HepG2 (cell line): Measurements from ENCODE around the gene CDH12. TPM values are rescaled to one million over a fixed set of nuclear protein-coding genes. Genes with fewer than 3 reads are reported as not detected.

ENCODE experiments used
- ATAC-seq: fragments of 200-7000 bp; cut with Tn5 transposase; 3 replicates; pipeline ENCODE4 v1.9.1; 2020; ENCODE audit warnings: mild to moderate bottlenecking, moderate library complexity
- BruUV-seq: library from RNA; stranded (reverse); fragments of 400-500 nt; replicated peaks from 2 replicates; lab custom pipeline; 2021; lab: Mats Ljungman, UMichigan
- CTCF ChIA-PET: fragments of 300-600 bp; formaldehyde crosslinking; extraction: SDS; loops from one replicate; lab custom pipeline; 2021; ENCODE audit warnings: low total read pairs, inconsistent platforms, low intra/inter-chr PET ratio; lab: Yijun Ruan, JAX
- POLR2A ChIA-PET: fragments of 350-600 bp; sonication (Branson Sonifier 250); formaldehyde crosslinking; loops from one replicate; lab custom pipeline; 2020; ENCODE audit warnings: antibody characterized with exemption, inconsistent platforms; lab: Yijun Ruan, JAX
- DNase-seq: peaks from one replicate; pipeline ENCODE4 v3.0.0-alpha.2; 2015; ENCODE audit warnings: low spot score
- FAIRE-seq: peaks from 3 replicates; lab custom pipeline; 2011; peaks lifted over from hg19 to GRCh38; lab: Jason Lieb, UNC
- H2AFZ ChIP-seq: one replicate; pipeline ENCODE4 v1.6.1; 2011; ENCODE audit warnings: low read length, inconsistent platforms
- H3K27ac ChIP-seq: fragments of 300-600 bp; 3 replicates; pipeline ENCODE4 v1.8.0; 2011; ENCODE audit warnings: mixed run types, mild to moderate bottlenecking, mixed read lengths, low read length, inconsistent platforms; ENCODE audit not compliant: insufficient read depth; ENCODE audit errors: extremely low read length
- H3K27me3 ChIP-seq, 2 experiments: fragments of 200-600 bp in 1 of 2; 2 replicates in 1 of 2; 3 replicates in 1 of 2; pipeline versions ENCODE4 v1.6.0 to v1.8.0; 2011; ENCODE audit warnings: low read length in 2 of 2, mild to moderate bottlenecking in 2 of 2, moderate library complexity in 2 of 2, inconsistent platforms in 1 of 2; ENCODE audit not compliant: insufficient read depth in 2 of 2, control insufficient read depth in 1 of 2
- H3K36me3 ChIP-seq, 2 experiments: fragments of 200-600 bp in 1 of 2; replicated peaks in 1 of 2; 2 replicates in 1 of 2; 3 replicates in 1 of 2; pipeline versions ENCODE4 v1.5.1 to v1.8.0; 2011; ENCODE audit warnings: low read length in 2 of 2, inconsistent platforms in 1 of 2; ENCODE audit not compliant: insufficient read depth in 2 of 2, control insufficient read depth in 1 of 2
- H3K4me1 ChIP-seq: 2 replicates; pipeline ENCODE4 v1.5.1; 2012; ENCODE audit warnings: low read length, inconsistent platforms; ENCODE audit not compliant: insufficient read depth
- H3K4me2 ChIP-seq: 2 replicates; pipeline ENCODE4 v1.6.0; 2011; ENCODE audit warnings: low read depth, low read length, inconsistent platforms
- H3K4me3 ChIP-seq, 3 experiments: fragments of 200-600 bp in 1 of 3; sonication (generic), shearing (Covaris generic) in 1 of 3; replicated peaks in 1 of 3; 2 replicates each; pipeline ENCODE4 v1.5.1; 2011 to 2016; ENCODE audit warnings: low read length in 3 of 3, inconsistent platforms in 2 of 3, low read depth in 2 of 3, mild to moderate bottlenecking in 2 of 3, control low read depth in 1 of 3, mixed read lengths in 1 of 3; ENCODE audit not compliant: insufficient read depth in 1 of 3
- H3K79me2 ChIP-seq: one replicate; pipeline ENCODE4 v1.6.1; 2011; ENCODE audit warnings: low read length, inconsistent platforms; ENCODE audit not compliant: insufficient read depth
- H3K9ac ChIP-seq: 2 replicates; pipeline ENCODE4 v1.6.0; 2011; ENCODE audit warnings: mild to moderate bottlenecking, low read depth, low read length, inconsistent platforms; ENCODE audit not compliant: insufficient read depth
- H3K9me3 ChIP-seq: 2 replicates; pipeline ENCODE4 v1.5.1; 2012; ENCODE audit warnings: mild to moderate bottlenecking, low read length
- H4K20me1 ChIP-seq: 2 replicates; pipeline ENCODE4 v1.6.0; 2011; ENCODE audit warnings: inconsistent platforms, mild to moderate bottlenecking, low read length, moderate library complexity; ENCODE audit not compliant: insufficient read depth
- CCDC6 ChIP-seq: sonication (generic); formaldehyde crosslinking; IDR thresholded peaks from 2 replicates; pipeline ENCODE4 v1.8.1; 2022; ENCODE audit warnings: mild to moderate bottlenecking, missing genetic modification reagents, moderate library complexity
- NCOR1 ChIP-seq: fragments of 200-600 bp; sonication (generic); IDR thresholded peaks from 2 replicates; pipeline ENCODE4 v1.7.0; 2017; ENCODE audit warnings: antibody characterized with exemption, low read length, borderline replicate concordance
- ZEB1 ChIP-seq: IDR thresholded peaks from 2 replicates; pipeline ENCODE4 v1.6.1; 2012; ENCODE audit warnings: mild to moderate bottlenecking, low read depth, inconsistent platforms; ENCODE audit not compliant: insufficient replicate concordance
- ZNF430 ChIP-seq: sonication (generic); formaldehyde crosslinking; IDR thresholded peaks from 2 replicates; pipeline ENCODE4 v1.9.0; 2021; ENCODE audit warnings: mild to moderate bottlenecking, missing genetic modification reagents
- ZNF530 ChIP-seq: sonication (generic); formaldehyde crosslinking; IDR thresholded peaks from 2 replicates; pipeline ENCODE4 v1.5.0; 2020; ENCODE audit warnings: low read depth, mild to moderate bottlenecking, missing genetic modification reagents
- ZNF550 ChIP-seq: sonication (generic); formaldehyde crosslinking; IDR thresholded peaks from 2 replicates; pipeline ENCODE4 v1.4.0; 2020; ENCODE audit warnings: mild to moderate bottlenecking, missing genetic modification reagents, borderline replicate concordance
- in situ Hi-C: cut with HindIII; loops from 2 replicates; pipeline ENCODE4 v1.10.0; 2017; ENCODE audit warnings: low pct_unique_long_range_greater_than_20kb; ENCODE audit not compliant: extremely low pct_ligation_motif_present
- intact Hi-C: fragments of 100-400 bp; cut with micrococcal nuclease; formaldehyde crosslinking; loops from one replicate; pipeline ENCODE4 v1.10.0; 2022; ENCODE audit not compliant: unreplicated experiment
- polyA plus RNA-seq, 8 experiments: library from polyadenylated mRNA; depleted of rRNA in 3 of 8; stranded (reverse) in 7 of 8; unstranded in 1 of 8; fragments of >200 nt; fragmentation: Illumina TruSeq in 4 of 8; extraction: Trizol in 4 of 8; gene quantifications; 2 replicates each; pipeline versions ENCODE4 v1.2.1 to v1.2.3, GENCODE V29; 2011 to 2016; ENCODE audit warnings: low read depth in 4 of 8, missing spikeins in 1 of 8, mixed read lengths in 1 of 8; ENCODE audit not compliant: insufficient read depth in 1 of 8
- total RNA-seq, 5 experiments: library from RNA; depleted of rRNA; stranded (reverse); fragments of >200 nt; fragmentation: Illumina TruSeq; extraction: Trizol; gene quantifications; 2 replicates each; pipeline ENCODE4 v1.2.3, GENCODE V29; 2016; ENCODE audit warnings: low read depth in 1 of 5
- TF ChIP-seq, protein P1 (sequence below): sonication (generic); formaldehyde crosslinking; IDR thresholded peaks from 2 replicates; pipeline ENCODE4 v1.5.1; 2020; ENCODE audit warnings: missing genetic modification reagents, mild to moderate bottlenecking, borderline replicate concordance

Gene CDH12
- total and polyA plus RNA-seq, 2 of the 13 experiments (the other 11 are each of a cell fraction or from before 2014, with no cell fraction given): not detected

DNA sequence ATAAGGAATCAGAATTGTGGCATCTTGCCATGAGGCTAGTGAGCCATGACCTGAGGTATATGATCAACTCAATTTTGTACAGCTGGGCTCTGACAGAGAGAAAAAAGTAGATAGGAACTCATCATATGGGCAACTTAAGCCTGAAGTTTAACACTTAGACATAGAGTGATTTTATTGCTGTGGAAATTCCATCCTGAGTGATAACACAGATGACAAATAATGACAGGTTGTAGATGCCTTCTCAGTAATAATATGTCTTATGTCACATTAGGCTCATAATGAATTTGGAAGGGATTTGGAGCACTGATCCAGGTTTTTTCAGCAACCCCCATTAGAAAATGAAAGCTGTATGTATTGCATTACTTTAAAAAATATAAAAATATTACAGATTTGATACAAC is 744.6 kb downstream of the CDH12 start:
- ATAC-seq (no peak), FAIRE-seq (no peak), DNase-seq (no peak)
- H3K4me3 ChIP-seq: no peak overlapping the region
- no peaks in the 10 kb centered on the region for H3K9me3 ChIP-seq
- H3K9ac ChIP-seq: no peak overlapping the region
- H2AFZ ChIP-seq: no peak overlapping the region
- H3K4me2 ChIP-seq: no peak overlapping the region
- no peaks in the 10 kb centered on the region for H3K27me3 ChIP-seq
- in situ Hi-C loops: no loop called here
- no peaks in the 10 kb centered on the region for H3K36me3 ChIP-seq
- ChIA-PET POLR2A (no interaction called here), CTCF (no interaction called here)
- TF ChIP-seq NCOR1: no peak
- TF ChIP-seq, protein P1, sequence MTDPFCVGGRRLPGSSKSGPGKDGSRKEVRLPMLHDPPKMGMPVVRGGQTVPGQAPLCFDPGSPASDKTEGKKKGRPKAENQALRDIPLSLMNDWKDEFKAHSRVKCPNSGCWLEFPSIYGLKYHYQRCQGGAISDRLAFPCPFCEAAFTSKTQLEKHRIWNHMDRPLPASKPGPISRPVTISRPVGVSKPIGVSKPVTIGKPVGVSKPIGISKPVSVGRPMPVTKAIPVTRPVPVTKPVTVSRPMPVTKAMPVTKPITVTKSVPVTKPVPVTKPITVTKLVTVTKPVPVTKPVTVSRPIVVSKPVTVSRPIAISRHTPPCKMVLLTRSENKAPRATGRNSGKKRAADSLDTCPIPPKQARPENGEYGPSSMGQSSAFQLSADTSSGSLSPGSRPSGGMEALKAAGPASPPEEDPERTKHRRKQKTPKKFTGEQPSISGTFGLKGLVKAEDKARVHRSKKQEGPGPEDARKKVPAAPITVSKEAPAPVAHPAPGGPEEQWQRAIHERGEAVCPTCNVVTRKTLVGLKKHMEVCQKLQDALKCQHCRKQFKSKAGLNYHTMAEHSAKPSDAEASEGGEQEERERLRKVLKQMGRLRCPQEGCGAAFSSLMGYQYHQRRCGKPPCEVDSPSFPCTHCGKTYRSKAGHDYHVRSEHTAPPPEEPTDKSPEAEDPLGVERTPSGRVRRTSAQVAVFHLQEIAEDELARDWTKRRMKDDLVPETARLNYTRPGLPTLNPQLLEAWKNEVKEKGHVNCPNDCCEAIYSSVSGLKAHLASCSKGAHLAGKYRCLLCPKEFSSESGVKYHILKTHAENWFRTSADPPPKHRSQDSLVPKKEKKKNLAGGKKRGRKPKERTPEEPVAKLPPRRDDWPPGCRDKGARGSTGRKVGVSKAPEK (CRISPR knock-in tag): no peak
- no peak for TF ChIP-seq ZNF430 (CRISPR knock-in tag)
- TF ChIP-seq ZEB1: no peak
- no peak for TF ChIP-seq CCDC6 (CRISPR knock-in tag)
- TF ChIP-seq ZNF530 (CRISPR knock-in tag): no peak
- no peak for TF ChIP-seq ZNF550 (CRISPR knock-in tag)
- H4K20me1 ChIP-seq: no peaks in the 10 kb centered on the region
- H3K79me2 ChIP-seq: no peaks in the 10 kb centered on the region
- BruUV-seq: no TSS peak
- no peak overlapping the region for H3K27ac ChIP-seq
- no peaks in the 10 kb centered on the region for H3K4me1 ChIP-seq
- intact Hi-C loops: no loop called here
